Measurements from ENCODE around the gene BLOC1S6.
A peak's percentile ranks its signal among the peaks of the same experiment; 100 is the strongest.

BLOC1S6 gene

GRCh38 chr15:45635191-45635638 lies 48.0 kb downstream of the BLOC1S6 start:
- peak; percentile 69 for TF ChIP-seq CTCF (conservative IDR thresholded peaks at IDR 0.05)

GRCh38 chr15:45635763-45636292 lies 48.6 kb downstream of the BLOC1S6 start:
- peak overlapping the region; percentile 81 for H3K27ac ChIP-seq
- no peak for TF ChIP-seq CTCF (conservative IDR thresholded peaks at IDR 0.05)

More at GRCh38 chr15:45635191-45635638, 48.0 kb downstream of the BLOC1S6 start:
- H3K27ac ChIP-seq: peak overlapping the region; percentile 81

- H3K27ac ChIP-seq: peak overlapping the region; percentile 78
- TF ChIP-seq CTCF (conservative IDR thresholded peaks at IDR 0.05): no peak
Measured at GRCh38 chr15:45637141-45637540, 50.0 kb downstream of the BLOC1S6 start.

GRCh38 chr15:45637552-45638033 lies 50.4 kb downstream of the BLOC1S6 start:
- no peak for TF ChIP-seq CTCF (conservative IDR thresholded peaks at IDR 0.05)
- H3K27ac ChIP-seq: peak overlapping the region; percentile 78

GRCh38 chr15:45640616-45641015 lies 53.4 kb downstream of the BLOC1S6 start:
- no peak for TF ChIP-seq CTCF (conservative IDR thresholded peaks at IDR 0.05)
- H3K27ac ChIP-seq: no peak overlapping the region

DNA sequence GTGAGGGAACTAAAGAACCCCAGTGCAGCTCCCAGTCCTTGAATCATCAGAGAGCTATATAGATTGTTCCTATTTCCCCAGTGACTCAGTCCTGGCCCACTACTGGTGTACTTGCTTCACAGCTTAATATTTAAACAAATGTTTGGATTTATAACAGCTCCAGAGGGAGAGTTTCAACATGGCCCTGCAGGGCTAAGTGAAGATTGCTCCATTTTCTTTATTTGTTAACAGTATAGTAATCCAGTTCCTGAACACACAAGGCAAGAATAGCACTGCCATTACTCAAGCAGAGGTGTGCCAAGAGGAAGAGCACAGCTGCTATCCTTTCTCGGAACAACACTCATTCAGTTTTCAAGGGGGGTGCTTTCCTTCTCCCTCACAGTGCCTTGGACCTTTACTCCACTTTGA lies 54.2 kb downstream of the BLOC1S6 start:
- no peak for TF ChIP-seq CTCF (conservative IDR thresholded peaks at IDR 0.05)
- no peak overlapping the region for H3K27ac ChIP-seq

DNA sequence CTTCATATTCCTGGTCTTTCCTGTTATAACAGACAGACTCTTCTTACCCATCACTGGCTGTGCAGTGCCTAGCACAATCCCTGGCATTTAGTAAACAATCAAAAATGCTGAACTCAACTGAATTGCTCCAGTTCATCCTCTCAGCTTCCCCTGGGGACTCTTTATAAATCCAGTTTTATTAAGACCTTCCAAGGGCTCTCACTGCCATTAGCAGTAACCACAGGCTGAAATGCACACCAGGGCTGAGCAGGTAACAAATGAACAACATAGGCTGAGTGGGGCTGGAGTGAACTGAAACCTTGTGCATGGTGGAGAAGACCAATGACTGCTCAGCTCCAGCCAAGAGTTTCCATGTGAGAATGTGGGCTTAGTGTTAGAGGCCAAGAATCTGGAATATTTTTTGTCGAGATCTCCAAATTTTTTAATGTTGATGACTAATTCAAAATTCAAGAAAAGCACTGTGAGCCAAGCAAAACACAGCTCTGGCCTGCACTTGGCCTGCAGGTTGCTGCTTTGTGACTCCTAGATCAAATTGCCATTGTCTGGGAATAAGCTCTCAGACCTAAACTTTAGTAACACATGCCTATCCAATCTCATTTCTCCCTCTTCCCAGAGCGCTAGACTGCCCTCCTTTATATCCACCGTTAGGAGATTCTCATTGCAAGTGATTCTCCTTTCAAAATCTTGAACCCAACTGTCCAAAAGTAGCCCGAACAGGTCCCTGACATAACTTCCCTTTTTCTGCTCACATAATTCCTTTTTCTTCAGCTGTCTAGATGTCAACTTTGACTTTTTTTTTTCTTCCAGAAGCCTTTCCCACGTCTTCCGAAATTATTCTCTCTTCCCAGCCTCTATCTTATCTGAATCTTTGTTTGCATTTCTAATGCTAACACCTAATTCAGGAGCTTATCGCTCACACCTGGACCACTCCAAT lies 55.1 kb downstream of the BLOC1S6 start:
- H3K27ac ChIP-seq: no peak overlapping the region
- TF ChIP-seq CTCF (conservative IDR thresholded peaks at IDR 0.05): no peak
